ENCODE data around the gene NUBP2.

DNA sequence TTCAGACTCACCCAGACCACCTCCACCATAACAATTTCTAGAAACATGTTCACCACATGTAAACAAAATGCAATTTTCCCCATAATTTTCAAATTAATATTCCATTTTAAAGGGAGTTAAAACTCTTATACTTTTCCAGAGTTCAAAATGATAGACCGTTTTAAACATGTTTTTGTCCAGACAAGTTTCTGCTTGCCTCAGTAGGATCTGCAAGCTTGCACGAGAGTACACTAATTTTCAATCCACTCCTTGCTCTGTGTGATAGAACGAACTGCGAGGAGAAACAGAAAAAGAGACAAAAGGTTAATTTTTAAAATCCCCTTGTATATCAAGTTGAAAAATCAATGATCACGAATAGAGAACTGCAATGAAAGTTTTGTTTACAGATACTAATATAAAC is 51.3 kb downstream of the NUBP2 start:
- TF ChIP-seq EGR1 (IDR thresholded peaks at IDR 0.05) (no peak), TEAD4 (IDR thresholded peaks at IDR 0.05) (no peak), RAD21 (IDR thresholded peaks at IDR 0.05; ENCODE audit: low read depth) (no peak), FOXM1 (IDR thresholded peaks at IDR 0.05; ENCODE audit: borderline replicate concordance, low read depth) (no peak), EP300 (IDR thresholded peaks at IDR 0.05; ENCODE audit: borderline replicate concordance) (no peak)
- TF ChIP-seq, protein P1, sequence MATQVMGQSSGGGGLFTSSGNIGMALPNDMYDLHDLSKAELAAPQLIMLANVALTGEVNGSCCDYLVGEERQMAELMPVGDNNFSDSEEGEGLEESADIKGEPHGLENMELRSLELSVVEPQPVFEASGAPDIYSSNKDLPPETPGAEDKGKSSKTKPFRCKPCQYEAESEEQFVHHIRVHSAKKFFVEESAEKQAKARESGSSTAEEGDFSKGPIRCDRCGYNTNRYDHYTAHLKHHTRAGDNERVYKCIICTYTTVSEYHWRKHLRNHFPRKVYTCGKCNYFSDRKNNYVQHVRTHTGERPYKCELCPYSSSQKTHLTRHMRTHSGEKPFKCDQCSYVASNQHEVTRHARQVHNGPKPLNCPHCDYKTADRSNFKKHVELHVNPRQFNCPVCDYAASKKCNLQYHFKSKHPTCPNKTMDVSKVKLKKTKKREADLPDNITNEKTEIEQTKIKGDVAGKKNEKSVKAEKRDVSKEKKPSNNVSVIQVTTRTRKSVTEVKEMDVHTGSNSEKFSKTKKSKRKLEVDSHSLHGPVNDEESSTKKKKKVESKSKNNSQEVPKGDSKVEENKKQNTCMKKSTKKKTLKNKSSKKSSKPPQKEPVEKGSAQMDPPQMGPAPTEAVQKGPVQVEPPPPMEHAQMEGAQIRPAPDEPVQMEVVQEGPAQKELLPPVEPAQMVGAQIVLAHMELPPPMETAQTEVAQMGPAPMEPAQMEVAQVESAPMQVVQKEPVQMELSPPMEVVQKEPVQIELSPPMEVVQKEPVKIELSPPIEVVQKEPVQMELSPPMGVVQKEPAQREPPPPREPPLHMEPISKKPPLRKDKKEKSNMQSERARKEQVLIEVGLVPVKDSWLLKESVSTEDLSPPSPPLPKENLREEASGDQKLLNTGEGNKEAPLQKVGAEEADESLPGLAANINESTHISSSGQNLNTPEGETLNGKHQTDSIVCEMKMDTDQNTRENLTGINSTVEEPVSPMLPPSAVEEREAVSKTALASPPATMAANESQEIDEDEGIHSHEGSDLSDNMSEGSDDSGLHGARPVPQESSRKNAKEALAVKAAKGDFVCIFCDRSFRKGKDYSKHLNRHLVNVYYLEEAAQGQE (IDR thresholded peaks at IDR 0.05; ENCODE audit: low read depth), result no peak
- TF ChIP-seq, protein P2, sequence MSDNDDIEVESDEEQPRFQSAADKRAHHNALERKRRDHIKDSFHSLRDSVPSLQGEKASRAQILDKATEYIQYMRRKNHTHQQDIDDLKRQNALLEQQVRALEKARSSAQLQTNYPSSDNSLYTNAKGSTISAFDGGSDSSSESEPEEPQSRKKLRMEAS (IDR thresholded peaks at IDR 0.05), result no peak

Measured in Ishikawa (cell line).